HepG2 (cell line): ENCODE measurements around the gene CHFR. TPM values are rescaled to one million over a fixed set of nuclear protein-coding genes. Genes with fewer than 3 reads are reported as not detected.
A peak's percentile ranks its signal among the peaks of the same experiment; 100 is the strongest.

Source experiments
- CAMTA2 ChIP-seq: sonication (generic); formaldehyde crosslinking; IDR thresholded peaks from 2 replicates; pipeline ENCODE4 v1.4.0; 2020; ENCODE audit warnings: mild to moderate bottlenecking, missing genetic modification reagents, borderline replicate concordance
- E2F5 ChIP-seq: sonication (generic); formaldehyde crosslinking; conservative IDR thresholded peaks from 2 replicates; pipeline ENCODE4 v1.4.0; 2020; ENCODE audit warnings: missing genetic modification reagents
- EZH2 ChIP-seq: conservative IDR thresholded peaks from 2 replicates; pipeline ENCODE4 v1.6.1; 2012; ENCODE audit warnings: mild to moderate bottlenecking, low read depth, low read length, moderate library complexity
- FOXJ3 ChIP-seq: sonication (generic); formaldehyde crosslinking; IDR thresholded peaks from 2 replicates; pipeline ENCODE4 v1.4.0; 2020; ENCODE audit warnings: missing genetic modification reagents, mild to moderate bottlenecking, borderline replicate concordance
- FOXP4 ChIP-seq: sonication (generic); formaldehyde crosslinking; IDR thresholded peaks from 2 replicates; pipeline ENCODE4 v1.4.0; 2020; ENCODE audit warnings: missing genetic modification reagents
- GTF3A ChIP-seq: sonication (generic); formaldehyde crosslinking; conservative IDR thresholded peaks from 2 replicates; pipeline ENCODE4 v1.4.0; 2020; ENCODE audit warnings: mild to moderate bottlenecking, missing genetic modification reagents
- HIVEP1 ChIP-seq: sonication (generic); formaldehyde crosslinking; IDR thresholded peaks from 2 replicates; pipeline ENCODE4 v1.4.0; 2020; ENCODE audit warnings: mild to moderate bottlenecking, missing genetic modification reagents
- LCORL ChIP-seq, 2 experiments: fragments of 450-650 bp in 1 of 2; sonication (generic) in 1 of 2; formaldehyde crosslinking in 1 of 2; IDR thresholded peaks; 2 replicates each; pipeline versions ENCODE4 v1.5.0 to v1.6.1; 2017 to 2020; ENCODE audit warnings: antibody characterized with exemption in 1 of 2, missing genetic modification reagents in 1 of 2
- NAIF1 ChIP-seq: sonication (generic); formaldehyde crosslinking; IDR thresholded peaks from 2 replicates; pipeline ENCODE4 v1.5.0; 2020; ENCODE audit warnings: mild to moderate bottlenecking, missing genetic modification reagents, borderline replicate concordance
- POLR2AphosphoS5 ChIP-seq: IDR thresholded peaks from 2 replicates; pipeline ENCODE4 v1.6.1; 2012; ENCODE audit warnings: low read depth, low read length
- SNAPC5 ChIP-seq: sonication (generic); formaldehyde crosslinking; IDR thresholded peaks from 2 replicates; pipeline ENCODE4 v1.8.1; 2023; ENCODE audit warnings: mild to moderate bottlenecking, missing genetic modification reagents, borderline replicate concordance
- TBX2 ChIP-seq: sonication (generic); formaldehyde crosslinking; IDR thresholded peaks from 2 replicates; pipeline ENCODE4 v1.5.0; 2020; ENCODE audit warnings: missing genetic modification reagents, mild to moderate bottlenecking, borderline replicate concordance
- TBX3 ChIP-seq: fragments of 450-650 bp; IDR thresholded peaks from 2 replicates; pipeline ENCODE4 v1.6.1; 2017; ENCODE audit warnings: antibody characterized with exemption, mild to moderate bottlenecking, inconsistent platforms, borderline replicate concordance
- TRAFD1 ChIP-seq: sonication (generic); formaldehyde crosslinking; IDR thresholded peaks from 2 replicates; pipeline ENCODE4 v1.5.1; 2020; ENCODE audit warnings: missing genetic modification reagents, mild to moderate bottlenecking, borderline replicate concordance
- ZNF567 ChIP-seq: sonication (generic); formaldehyde crosslinking; IDR thresholded peaks from 2 replicates; pipeline ENCODE4 v1.8.1; 2023; ENCODE audit warnings: mild to moderate bottlenecking, missing genetic modification reagents, borderline replicate concordance
- ZNF737 ChIP-seq: sonication (generic); formaldehyde crosslinking; IDR thresholded peaks from 2 replicates; pipeline ENCODE4 v1.5.0; 2020; ENCODE audit warnings: missing genetic modification reagents, mild to moderate bottlenecking, borderline replicate concordance
- polyA plus RNA-seq, 8 experiments: library from polyadenylated mRNA; depleted of rRNA in 3 of 8; stranded (reverse) in 7 of 8; unstranded in 1 of 8; fragments of >200 nt; fragmentation: Illumina TruSeq in 4 of 8; extraction: Trizol in 4 of 8; gene quantifications; 2 replicates each; pipeline versions ENCODE4 v1.2.1 to v1.2.3, GENCODE V29; 2011 to 2016; ENCODE audit warnings: low read depth in 4 of 8, missing spikeins in 1 of 8, mixed read lengths in 1 of 8; ENCODE audit not compliant: insufficient read depth in 1 of 8
- total RNA-seq, 5 experiments: library from RNA; depleted of rRNA; stranded (reverse); fragments of >200 nt; fragmentation: Illumina TruSeq; extraction: Trizol; gene quantifications; 2 replicates each; pipeline ENCODE4 v1.2.3, GENCODE V29; 2016; ENCODE audit warnings: low read depth in 1 of 5
- TF ChIP-seq, protein P1 (sequence below): IDR thresholded peaks from 2 replicates; pipeline ENCODE4 v1.6.1; 2016; ENCODE audit warnings: low read depth, borderline replicate concordance
- TF ChIP-seq, protein P2 (sequence below): IDR thresholded peaks from 2 replicates; pipeline ENCODE4 v1.6.1; 2016; ENCODE audit warnings: missing biosample characterization, missing genetic modification reagents, low read depth
- TF ChIP-seq, protein P3 (sequence below): sonication (generic); formaldehyde crosslinking; IDR thresholded peaks from 2 replicates; pipeline ENCODE4 v1.4.0; 2020; ENCODE audit warnings: missing genetic modification reagents, borderline replicate concordance

Gene CHFR
- total and polyA plus RNA-seq, 2 of the 13 experiments (the other 11 are each of a cell fraction or from before 2014, with no cell fraction given) = 21.4 to 21.5 TPM

DNA sequence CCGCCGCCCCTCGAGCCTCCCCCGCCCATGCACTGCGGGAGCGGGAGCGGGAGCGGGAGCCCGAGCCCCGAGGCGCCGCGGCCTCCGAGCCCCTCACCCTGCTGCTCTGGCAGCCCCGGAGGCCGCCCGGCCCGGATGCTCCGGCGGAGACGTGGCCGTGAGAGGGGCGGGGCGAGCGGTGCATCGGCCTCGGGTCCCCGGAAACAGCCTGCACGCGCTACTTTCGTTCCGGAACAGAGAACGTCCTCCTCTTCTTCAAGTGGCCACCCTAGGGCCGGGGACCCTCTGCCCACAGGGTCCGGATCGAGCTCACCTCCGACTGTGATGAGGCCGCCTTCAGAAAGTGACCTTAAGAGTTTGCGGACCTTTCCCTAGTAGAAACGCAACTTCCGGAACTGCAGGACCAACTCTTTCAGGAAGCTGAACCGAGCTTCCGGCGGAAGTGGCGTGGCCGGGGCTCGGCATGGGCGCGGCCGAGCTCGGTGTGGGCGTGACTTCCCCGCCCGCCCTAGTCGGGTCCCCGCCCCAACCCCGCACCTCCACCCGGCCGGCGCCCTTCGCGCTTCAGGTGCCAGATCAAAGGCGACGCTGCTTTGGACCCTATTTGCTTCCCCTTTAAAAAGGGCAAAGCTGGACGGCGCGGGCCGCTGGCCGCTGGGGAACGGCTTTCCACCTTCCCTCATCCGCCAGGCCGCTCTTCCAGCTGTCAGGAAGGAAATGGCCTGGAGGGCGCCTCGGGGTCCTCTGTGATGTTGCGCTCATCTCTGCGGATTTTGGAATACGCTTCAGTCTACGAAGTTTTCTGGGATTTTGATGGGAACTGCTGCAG, 58.5 kb downstream of the CHFR start, which contains the start of gene GOLGA3 (continued):
- TF ChIP-seq, protein P1, sequence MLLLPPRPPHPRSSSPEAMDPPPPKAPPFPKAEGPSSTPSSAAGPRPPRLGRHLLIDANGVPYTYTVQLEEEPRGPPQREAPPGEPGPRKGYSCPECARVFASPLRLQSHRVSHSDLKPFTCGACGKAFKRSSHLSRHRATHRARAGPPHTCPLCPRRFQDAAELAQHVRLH = no peak; the same call in 1 of the 2 replicates
- TF ChIP-seq TRAFD1 (no peak), CAMTA2 (CRISPR knock-in tag) (no peak; the same call in 1 of the 2 replicates), EZH2 (no peak), SNAPC5 (CRISPR knock-in tag) (no peak), TBX3 (peak; percentile 36; the same call in 1 of the 2 replicates), ZNF737 (CRISPR knock-in tag) (no peak), POLR2AphosphoS5 (peak; percentile 55; the same call in 1 of the 2 replicates), HIVEP1 (CRISPR knock-in tag) (no peak), FOXP4 (no peak), FOXJ3 (CRISPR knock-in tag) (no peak), TBX2 (peak; percentile 78), NAIF1 (CRISPR knock-in tag) (no peak), ZNF567 (no peak), GTF3A (0 out of 2 replicates have a peak, but pooled peaks have one; percentile 47), LCORL (IDR thresholded peaks at IDR 0.05) (no peak; the same call in 1 of the 2 replicates), LCORL (CRISPR knock-in tag; IDR thresholded peaks at IDR 0.05) (peak; percentile 50; the same call in 1 of the 2 replicates), E2F5 (CRISPR knock-in tag) (no peak)
- TF ChIP-seq, protein P2, sequence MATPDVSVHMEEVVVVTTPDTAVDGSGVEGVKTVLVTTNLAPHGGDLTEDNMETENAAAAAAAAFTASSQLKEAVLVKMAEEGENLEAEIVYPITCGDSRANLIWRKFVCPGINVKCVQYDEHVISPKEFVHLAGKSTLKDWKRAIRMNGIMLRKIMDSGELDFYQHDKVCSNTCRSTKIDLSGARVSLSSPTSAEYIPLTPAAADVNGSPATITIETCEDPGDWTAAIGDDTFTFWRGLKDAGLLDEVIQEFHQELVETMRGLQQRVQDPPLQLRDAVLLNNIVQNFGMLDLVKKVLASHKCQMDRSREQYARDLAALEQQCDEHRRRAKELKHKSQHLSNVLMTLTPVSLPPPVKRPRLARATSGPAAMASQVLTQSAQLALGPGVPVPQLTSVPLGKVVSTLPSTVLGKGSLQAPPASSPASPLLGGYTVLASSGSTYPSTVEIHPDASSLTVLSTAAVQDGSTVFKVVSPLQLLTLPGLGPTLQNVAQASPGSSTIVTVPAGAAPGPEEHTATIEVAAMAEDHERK (CRISPR knock-in tag) = 0 out of 2 replicates have a peak, but pooled peaks have one; percentile 47
- TF ChIP-seq, protein P3, sequence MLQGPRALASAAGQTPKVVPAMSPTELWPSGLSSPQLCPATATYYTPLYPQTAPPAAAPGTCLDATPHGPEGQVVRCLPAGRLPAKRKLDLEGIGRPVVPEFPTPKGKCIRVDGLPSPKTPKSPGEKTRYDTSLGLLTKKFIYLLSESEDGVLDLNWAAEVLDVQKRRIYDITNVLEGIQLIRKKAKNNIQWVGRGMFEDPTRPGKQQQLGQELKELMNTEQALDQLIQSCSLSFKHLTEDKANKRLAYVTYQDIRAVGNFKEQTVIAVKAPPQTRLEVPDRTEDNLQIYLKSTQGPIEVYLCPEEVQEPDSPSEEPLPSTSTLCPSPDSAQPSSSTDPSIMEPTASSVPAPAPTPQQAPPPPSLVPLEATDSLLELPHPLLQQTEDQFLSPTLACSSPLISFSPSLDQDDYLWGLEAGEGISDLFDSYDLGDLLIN = 0 out of 2 replicates have a peak, but pooled peaks have one; percentile 63
